HG03521 (cell line): ENCODE data around the gene CNGB1.
"Not testable (repeated sequence)": the region's sequence is repeated elsewhere in the genome, so short reads cannot be mapped to it uniquely, and the experiment has no call there.

Experiments used
- ATAC-seq: cut with Tn5 transposase; IDR thresholded peaks from one replicate; pipeline ENCODE4 v1.9.1; 2021; ENCODE audit warnings: mild to moderate bottlenecking, moderate library complexity; ENCODE audit not compliant: unreplicated experiment

Gene CNGB1

DNA sequence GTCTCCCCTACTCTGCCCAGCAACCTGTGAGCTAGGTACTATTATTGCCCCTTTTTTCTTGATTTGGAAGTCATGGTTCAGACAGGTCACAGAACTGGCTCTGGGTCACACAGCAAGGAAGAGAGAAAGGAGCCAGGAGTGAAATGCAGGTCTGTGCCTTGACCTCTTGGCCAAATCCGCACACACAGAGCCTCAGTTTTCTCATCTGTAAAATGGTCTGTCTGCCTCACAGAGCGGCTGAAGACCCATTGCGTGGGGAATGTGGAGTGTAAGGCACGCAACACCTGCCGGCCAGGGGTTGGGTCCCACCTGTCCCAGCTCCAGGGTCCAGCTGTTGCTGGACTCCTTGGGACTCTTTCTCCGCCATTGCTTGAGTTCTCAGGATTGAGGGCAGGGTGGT is 32.4 kb downstream of the CNGB1 start:
- no peak for ATAC-seq

GRCh38 chr16:57937861-57938260 is 33.1 kb downstream of the CNGB1 start:
- no peak for ATAC-seq

DNA sequence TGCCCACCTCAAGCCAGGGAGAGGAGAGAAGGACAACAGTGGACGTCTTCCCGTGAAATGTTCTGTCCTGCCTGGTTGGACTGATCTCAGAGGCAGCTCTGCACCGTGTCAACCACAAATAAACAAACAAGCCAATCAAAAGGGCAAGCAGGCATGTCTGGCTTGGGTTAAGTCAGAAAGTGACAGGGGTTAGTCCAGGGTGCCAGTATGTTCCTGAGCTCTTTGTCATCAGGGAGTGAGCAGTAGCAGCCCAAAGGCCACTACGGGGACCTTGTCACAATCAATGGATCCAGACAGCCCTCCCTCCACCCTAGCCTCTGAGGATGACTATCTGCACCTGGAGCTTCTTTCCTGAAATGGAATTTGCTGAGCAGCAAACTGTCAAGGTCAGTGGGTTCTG is 35.0 kb downstream of the CNGB1 start:
- ATAC-seq: no peak

DNA sequence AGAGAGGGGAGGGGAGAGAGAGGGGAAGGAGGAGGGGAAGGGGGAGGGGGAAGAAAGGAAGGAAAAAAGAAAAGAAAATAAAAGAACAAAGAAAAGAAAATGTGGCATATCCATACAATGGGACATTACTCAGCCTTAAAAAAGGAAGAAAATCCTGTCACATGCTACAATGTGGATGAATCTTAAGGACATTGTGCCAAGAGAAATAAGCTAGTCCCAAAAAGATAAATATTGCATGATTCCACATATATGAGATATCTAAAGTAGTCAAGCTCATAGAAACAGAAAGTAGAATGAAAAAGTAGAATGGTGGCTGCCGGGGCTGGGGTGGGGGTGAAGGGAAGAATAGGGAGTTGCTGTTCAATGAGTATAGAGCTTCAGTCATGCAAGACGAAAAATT is 40.4 kb downstream of the CNGB1 start:
- no peak for ATAC-seq

DNA sequence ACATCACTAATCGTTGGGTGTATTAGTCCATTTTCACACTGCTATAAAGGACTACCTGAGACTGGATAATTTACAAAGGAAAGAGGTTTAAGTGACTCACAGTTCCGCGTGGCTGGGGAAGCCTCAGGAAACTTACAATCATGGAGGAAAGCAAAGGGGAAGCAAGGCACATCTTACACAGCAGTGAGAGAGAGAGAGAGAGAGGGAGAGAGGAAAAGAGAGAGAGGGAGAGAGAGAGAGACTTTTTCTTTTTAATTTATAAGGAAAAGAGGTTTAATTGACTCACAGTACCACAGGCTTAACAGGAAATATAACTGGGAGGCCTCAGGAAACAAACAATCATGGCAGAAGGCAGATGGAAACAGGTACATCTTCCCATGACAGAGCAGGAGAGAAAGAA is 41.7 kb downstream of the CNGB1 start:
- no peak for ATAC-seq

GRCh38 chr16:57926041-57926440 is 44.9 kb downstream of the CNGB1 start:
- ATAC-seq: no peak

- ATAC-seq: no peak
These were observed 45.6 kb downstream of the CNGB1 start for GRCh38 chr16:57925310-57925709.

- ATAC-seq: no peak
These were observed 46.4 kb downstream of the CNGB1 start for GRCh38 chr16:57924514-57924913.

GRCh38 chr16:57923841-57924240 is 47.1 kb downstream of the CNGB1 start:
- ATAC-seq: no peak

DNA sequence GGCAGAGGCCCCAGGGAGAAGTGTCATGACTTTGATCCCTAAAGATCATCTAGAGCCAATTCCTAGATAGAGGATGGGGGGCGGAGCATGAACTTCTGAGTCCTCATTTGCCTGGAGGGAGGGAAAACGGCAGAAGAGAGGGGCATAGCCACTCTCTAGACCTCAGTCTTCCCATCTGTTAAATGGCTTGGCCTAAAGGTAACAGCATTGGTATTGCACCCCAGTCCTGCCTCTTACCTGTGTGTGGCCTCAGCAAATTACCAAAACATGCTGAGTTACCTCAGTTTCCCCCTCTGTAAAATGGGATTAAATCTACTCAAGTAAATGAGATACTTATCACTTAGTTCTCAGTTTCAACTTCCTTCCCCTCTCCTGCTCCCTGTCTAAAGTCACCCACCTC is 47.5 kb downstream of the CNGB1 start:
- no peak for ATAC-seq

DNA sequence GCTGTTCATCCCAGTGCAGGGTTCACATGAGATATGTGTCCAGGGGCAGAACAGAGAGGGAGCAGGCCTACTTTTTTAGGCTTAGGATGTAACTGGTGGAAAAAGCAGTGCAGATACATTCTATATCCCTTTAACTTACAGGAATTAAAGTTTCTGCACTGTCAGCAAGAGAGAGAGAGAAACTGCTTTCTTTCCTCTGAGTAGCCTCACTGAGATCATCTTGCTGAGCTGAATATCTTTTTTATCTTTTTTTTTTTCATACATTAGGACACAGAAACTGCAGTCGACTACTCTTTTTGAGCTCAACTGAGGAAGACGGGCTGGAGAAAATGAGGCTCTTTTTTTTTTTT is 50.1 kb downstream of the CNGB1 start:
- no peak for ATAC-seq

GRCh38 chr16:57920215-57920879 is 50.6 kb downstream of the CNGB1 start:
- ATAC-seq: no peak

GRCh38 chr16:57918994-57919393 is 51.9 kb downstream of the CNGB1 start:
- ATAC-seq: no peak

DNA sequence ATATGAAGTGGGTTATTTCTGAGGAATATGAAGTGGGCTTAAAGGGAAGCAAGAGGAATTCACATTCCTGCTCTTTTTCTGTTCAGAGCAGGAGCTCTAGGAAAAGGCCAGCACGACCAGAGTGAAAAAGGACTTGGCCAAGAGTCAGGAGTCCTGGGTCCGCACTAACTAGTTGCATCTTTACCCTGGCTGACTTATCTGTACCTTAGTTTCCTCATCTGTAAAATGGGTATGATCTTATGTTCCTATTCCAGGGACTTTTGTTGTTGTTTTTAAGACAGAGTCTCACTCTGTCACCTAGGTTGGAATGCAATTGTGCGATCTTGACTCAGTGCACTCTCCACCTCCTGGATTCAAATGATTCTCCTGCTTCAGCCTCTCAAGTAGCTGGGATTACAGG is 52.5 kb downstream of the CNGB1 start:
- no peak for ATAC-seq

DNA sequence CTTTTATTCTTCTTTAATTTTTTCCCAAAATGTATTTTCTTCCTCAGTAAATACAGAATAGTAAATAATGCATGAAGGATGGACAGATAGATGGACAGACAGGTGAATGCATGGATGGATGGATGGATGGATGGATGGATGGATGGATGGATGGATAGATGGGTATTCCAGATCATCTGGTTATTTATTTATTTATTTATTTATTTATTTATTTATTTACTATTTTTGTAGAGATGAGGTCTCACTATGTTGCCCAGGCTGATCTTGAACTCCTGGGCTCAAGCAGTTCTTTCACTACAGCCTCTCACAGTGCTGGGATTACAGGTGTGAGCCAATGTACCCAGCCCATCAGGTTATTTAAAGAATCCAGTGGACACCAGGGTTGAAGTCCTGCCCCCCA is 53.0 kb downstream of the CNGB1 start:
- ATAC-seq: not testable (repeated sequence)

- not testable (repeated sequence) for ATAC-seq
These were observed 53.4 kb downstream of the CNGB1 start for GRCh38 chr16:57917489-57917888.

GRCh38 chr16:57916735-57917438 is 54.0 kb downstream of the CNGB1 start:
- no peak for ATAC-seq

DNA sequence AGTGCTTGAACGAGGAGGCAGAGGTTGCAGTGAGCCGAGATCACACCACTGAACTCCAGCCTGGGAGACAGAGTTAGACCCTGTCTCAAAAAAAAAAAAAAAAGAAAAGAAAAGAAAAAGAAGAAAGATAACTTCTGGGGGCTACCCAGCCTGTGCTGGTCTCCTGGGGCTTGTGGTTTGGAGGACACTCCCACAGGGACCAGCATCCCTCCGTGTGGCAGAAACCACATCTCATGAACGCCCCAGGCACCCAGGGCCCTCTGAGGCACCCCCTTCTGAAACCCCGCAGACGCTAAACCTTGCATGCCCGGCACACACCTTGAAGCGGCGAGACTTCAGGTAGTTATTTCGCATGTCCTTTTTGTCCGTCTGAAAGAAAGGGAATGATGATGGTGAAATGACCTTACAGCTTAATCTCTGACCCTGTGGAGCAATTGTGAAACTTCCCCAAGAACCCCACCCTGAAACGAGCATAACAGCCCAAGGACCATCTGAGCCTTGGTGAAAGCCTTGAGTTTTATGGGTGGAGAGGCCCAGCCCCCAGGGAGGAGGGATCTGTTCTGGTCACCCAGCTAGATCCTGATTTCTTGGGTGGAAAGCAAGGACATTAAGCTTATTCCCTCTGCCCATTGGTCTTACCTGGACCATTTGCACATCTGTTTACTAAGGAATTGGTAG is 55.0 kb downstream of the CNGB1 start:
- no peak for ATAC-seq

DNA sequence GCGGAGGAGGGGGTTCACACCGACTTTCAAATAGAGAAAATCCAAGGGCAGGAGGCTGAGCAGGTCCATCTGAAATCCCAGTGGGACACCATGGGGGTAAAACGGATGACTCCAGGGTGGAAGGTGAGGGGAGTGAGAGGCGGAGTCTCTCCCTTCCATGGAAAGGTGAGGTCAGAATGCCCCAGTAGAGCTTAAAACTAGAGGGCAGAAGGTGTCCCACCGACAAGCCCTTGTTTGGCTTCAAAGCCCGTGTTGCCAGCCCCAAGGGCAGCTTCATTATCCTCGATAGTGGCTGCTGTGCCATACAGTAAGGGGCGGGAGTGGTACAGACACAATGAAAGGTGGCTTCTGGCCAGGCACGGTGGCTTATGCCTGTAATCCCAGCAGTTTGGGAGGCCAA is 55.7 kb downstream of the CNGB1 start:
- no peak for ATAC-seq

DNA sequence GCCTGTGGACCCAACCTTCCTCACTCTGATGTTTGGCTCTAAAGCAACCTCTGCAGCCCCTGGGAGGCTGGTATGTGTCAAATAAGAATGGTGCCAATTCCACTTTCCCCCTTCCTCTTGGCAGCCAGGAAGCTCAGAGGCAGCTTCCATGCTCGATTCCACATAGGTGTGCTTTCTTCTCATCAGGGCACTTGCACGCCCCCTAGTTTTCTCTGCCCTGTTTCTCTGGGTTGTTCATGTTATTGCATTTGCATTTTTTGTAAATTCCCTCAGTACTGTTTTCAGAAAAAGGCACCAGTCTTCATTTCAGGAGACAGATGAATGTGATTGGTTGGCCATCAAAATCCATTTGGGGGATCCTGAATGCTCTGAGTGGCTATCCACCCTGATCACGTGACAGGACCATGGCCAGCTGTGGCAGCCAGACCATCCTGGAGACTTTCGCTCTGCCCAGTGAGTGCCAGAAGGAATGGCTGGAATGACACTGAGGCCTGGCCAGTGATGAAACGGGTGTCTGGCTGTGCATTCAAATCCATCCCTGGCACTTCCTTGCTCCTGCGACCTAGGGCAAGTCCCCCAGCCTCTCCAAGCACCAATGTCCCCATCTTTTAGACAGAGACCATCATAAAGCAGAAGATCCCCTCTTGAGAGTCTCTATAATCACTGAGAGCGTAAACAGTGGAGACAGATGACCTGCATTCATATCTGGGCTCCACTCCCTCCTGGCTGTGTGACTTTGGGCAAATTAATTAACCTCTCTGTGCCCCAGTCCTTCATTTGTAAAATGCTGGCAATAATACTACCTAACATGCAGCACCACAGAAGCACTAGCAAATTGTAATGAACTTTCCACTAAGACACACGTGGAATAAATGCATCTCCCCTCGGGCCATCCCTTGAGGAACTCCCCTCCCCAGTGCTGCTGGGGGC is 56.4 kb downstream of the CNGB1 start:
- ATAC-seq: no peak

DNA sequence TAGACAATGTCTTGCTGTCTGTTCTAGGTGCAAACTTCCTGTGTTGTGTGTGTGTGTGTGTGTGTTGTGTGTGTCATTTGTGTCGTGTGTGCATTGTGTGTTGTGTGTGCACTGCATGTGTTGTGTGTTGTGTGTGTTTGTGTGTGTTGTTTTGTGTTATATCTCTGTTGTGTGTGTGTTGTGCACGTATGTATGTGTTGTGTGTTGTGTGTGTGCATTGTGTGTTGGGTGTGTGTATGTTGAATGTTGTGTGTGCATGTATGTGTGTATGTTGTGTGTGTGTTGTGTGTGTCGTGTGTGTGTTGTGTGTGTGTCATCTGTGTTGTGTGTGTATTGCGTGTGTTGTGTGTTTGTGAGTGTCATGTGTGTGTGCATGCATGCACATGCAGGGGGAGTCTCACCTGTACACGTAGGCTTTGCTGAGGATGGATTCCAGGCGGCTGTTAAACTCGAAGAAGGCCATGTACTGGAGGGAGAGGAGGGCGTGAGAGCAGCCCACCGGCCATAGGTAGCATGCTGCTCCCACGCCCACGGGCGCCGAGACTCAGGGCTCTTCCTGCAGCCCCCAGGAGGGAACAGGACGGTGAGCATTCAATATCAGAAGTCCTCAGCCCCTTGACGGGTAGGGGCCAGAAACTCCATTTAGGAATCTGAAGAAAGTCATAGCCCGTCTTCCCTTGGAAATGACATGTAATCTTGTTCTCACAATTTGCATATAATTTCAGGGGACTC is 58.2 kb downstream of the CNGB1 start:
- no peak for ATAC-seq
